HG03354 (cell line): ENCODE results near the gene TNFSF11.

ENCODE experiments used
- ATAC-seq: cut with Tn5 transposase; IDR thresholded peaks from one replicate; pipeline ENCODE4 v1.9.1; 2021; ENCODE audit warnings: mild to moderate bottlenecking; ENCODE audit not compliant: unreplicated experiment, poor library complexity, severe bottlenecking

Gene TNFSF11

GRCh38 chr13:42649831-42650230, 75.9 kb downstream of the TNFSF11 start:
- no peak for ATAC-seq

GRCh38 chr13:42650506-42650905, 76.6 kb downstream of the TNFSF11 start:
- ATAC-seq, result no peak

- ATAC-seq, result no peak
Measured at GRCh38 chr13:42651936-42652641, 78.1 kb downstream of the TNFSF11 start.

GRCh38 chr13:42652642-42653415, 78.9 kb downstream of the TNFSF11 start:
- no peak for ATAC-seq

GRCh38 chr13:42653679-42654078, 79.7 kb downstream of the TNFSF11 start:
- ATAC-seq, result no peak

GRCh38 chr13:42654212-42654611, 80.3 kb downstream of the TNFSF11 start:
- no peak for ATAC-seq

GRCh38 chr13:42654722-42655121, 80.8 kb downstream of the TNFSF11 start:
- no peak for ATAC-seq

GRCh38 chr13:42656161-42656560, 82.2 kb downstream of the TNFSF11 start:
- ATAC-seq, result no peak

- ATAC-seq, result no peak
Measured at GRCh38 chr13:42656958-42657357, 83.0 kb downstream of the TNFSF11 start.
